Measurements from ENCODE around the gene ATP4B. TPM values are rescaled to one million over a fixed set of nuclear protein-coding genes. Genes with fewer than 3 reads are reported as not detected.

Gene ATP4B
- total RNA-seq, 1 experiment from 2014 or later = not detected

GRCh38 chr13:113634279-113635047, 23.5 kb downstream of the ATP4B start:
- ATAC-seq (no peak), DNase-seq (ENCODE audit: low read depth, low spot score) (no peak)
- ChIA-PET POLR2A (no interaction called here), CTCF (no interaction called here)
- Histone ChIP-seq H3K27me3 (ENCODE audit: control insufficient read depth, insufficient read depth, low read length) (no peaks in the 10 kb centered on the region), H3K4me1 (ENCODE audit: control insufficient read depth, insufficient read depth, low read length) (no peaks in the 10 kb centered on the region), H3K4me3 (ENCODE audit: low read depth in 2 of 2, low read length in 2 of 2) (no peak overlapping the region), H3K27ac (ENCODE audit: low read length) (no peak overlapping the region), H3K36me3 (ENCODE audit: control insufficient read depth, insufficient read depth, low read length) (peaks cover 3% of the 10 kb centered on the region; the same call in 1 of the 2 replicates), H3K9me3 (ENCODE audit: control insufficient read depth, insufficient read depth, low read depth, low read length) (no peaks in the 10 kb centered on the region)
- BruUV-seq (replicated peaks) = no TSS peak
- TF ChIP-seq REST (IDR thresholded peaks at IDR 0.05; ENCODE audit: insufficient read depth in 1 of 2, low read depth in 2 of 2, low read length in 1 of 2) (no peak), SIN3A (IDR thresholded peaks at IDR 0.05; ENCODE audit: borderline replicate concordance, insufficient read depth, low read depth, low read length) (no peak), CTCF (IDR thresholded peaks at IDR 0.05) (no peak), TCF7L2 (IDR thresholded peaks at IDR 0.05; ENCODE audit: low read depth, low read length) (no peak)
- intact Hi-C loops (cut with micrococcal nuclease; ENCODE audit: unreplicated experiment) = no loop called here
- in situ Hi-C loops (cut with HindIII; ENCODE audit: low pct_unique_long_range_greater_than_20kb, low sequenced_read_pairs) = no loop called here

- Histone ChIP-seq H3K27me3 (ENCODE audit: control insufficient read depth, insufficient read depth, low read length) (no peaks in the 10 kb centered on the region), H3K9me3 (ENCODE audit: control insufficient read depth, insufficient read depth, low read depth, low read length) (no peaks in the 10 kb centered on the region), H3K36me3 (ENCODE audit: control insufficient read depth, insufficient read depth, low read length) (peaks cover 3% of the 10 kb centered on the region; the same call in 1 of the 2 replicates), H3K4me3 (ENCODE audit: low read depth in 2 of 2, low read length in 2 of 2) (no peak overlapping the region), H3K27ac (ENCODE audit: low read length) (no peak overlapping the region), H3K4me1 (ENCODE audit: control insufficient read depth, insufficient read depth, low read length) (no peaks in the 10 kb centered on the region)
- intact Hi-C loops (cut with micrococcal nuclease; ENCODE audit: unreplicated experiment) (no loop called here), in situ Hi-C loops (cut with HindIII; ENCODE audit: low pct_unique_long_range_greater_than_20kb, low sequenced_read_pairs) (no loop called here)
- ChIA-PET POLR2A (no interaction called here), CTCF (no interaction called here)
- ATAC-seq (no peak), DNase-seq (ENCODE audit: low read depth, low spot score) (no peak)
- TF ChIP-seq SIN3A (IDR thresholded peaks at IDR 0.05; ENCODE audit: borderline replicate concordance, insufficient read depth, low read depth, low read length) (no peak), POLR2AphosphoS5 (IDR thresholded peaks at IDR 0.05; ENCODE audit: low read depth, low read length) (no peak), REST (IDR thresholded peaks at IDR 0.05; ENCODE audit: insufficient read depth in 1 of 2, low read depth in 2 of 2, low read length in 1 of 2) (no peak), CTCF (IDR thresholded peaks at IDR 0.05) (no peak), TCF7L2 (IDR thresholded peaks at IDR 0.05; ENCODE audit: low read depth, low read length) (no peak)
- BruUV-seq (replicated peaks) = no TSS peak
These were observed 24.5 kb downstream of the ATP4B start for GRCh38 chr13:113633485-113633873.
